IMR-90 (cell line): ENCODE results near the gene KAT14. TPM values are rescaled to one million over a fixed set of nuclear protein-coding genes. Genes with fewer than 3 reads are reported as not detected.

Experiments used
- ATAC-seq: fragments of 200-7000 bp; cut with Tn5 transposase; 2 replicates; pipeline ENCODE4 v1.9.1; 2020; ENCODE audit warnings: low read depth, mild to moderate bottlenecking, moderate library complexity
- BruUV-seq: library from RNA; stranded (reverse); fragments of 400-500 nt; replicated peaks from 2 replicates; lab custom pipeline; 2021; lab: Mats Ljungman, UMichigan
- CTCF ChIA-PET: fragments of 300-600 bp; formaldehyde crosslinking; extraction: SDS; loops from one replicate; lab custom pipeline; 2021; ENCODE audit warnings: antibody characterized with exemption; lab: Yijun Ruan, JAX
- POLR2A ChIA-PET: fragments of 300-600 bp; sonication (Branson Sonifier 250); formaldehyde crosslinking; loops from one replicate; lab custom pipeline; 2022; ENCODE audit warnings: antibody characterized with exemption; ENCODE audit not compliant: unreplicated experiment; lab: Charles Lee
- DNase-seq: peaks from one replicate; pipeline ENCODE4 v3.0.0; 2013
- H2AFZ ChIP-seq: replicated peaks from 2 replicates; pipeline ENCODE3; 2013; ENCODE audit warnings: low read length, mild to moderate bottlenecking; ENCODE audit not compliant: poor library complexity
- H2AK5ac ChIP-seq: 2 replicates; pipeline ENCODE4 v1.6.1; 2013; ENCODE audit warnings: low read depth, low read length, inconsistent platforms
- H2AK9ac ChIP-seq: replicated peaks from 2 replicates; pipeline ENCODE3; 2013; ENCODE audit warnings: mild to moderate bottlenecking, low read depth, low read length, moderate library complexity; ENCODE audit not compliant: poor library complexity
- H2BK120ac ChIP-seq: 2 replicates; pipeline ENCODE4 v1.6.1; 2013; ENCODE audit warnings: low read depth, low read length, inconsistent platforms
- H2BK15ac ChIP-seq: 3 replicates; pipeline ENCODE4 v1.6.1; 2013; ENCODE audit warnings: low read depth, low read length, inconsistent platforms
- H2BK20ac ChIP-seq: 2 replicates; pipeline ENCODE4 v1.6.1; 2013; ENCODE audit warnings: low read depth, mild to moderate bottlenecking, inconsistent platforms, low read length, moderate library complexity
- H2BK5ac ChIP-seq: 2 replicates; pipeline ENCODE4 v1.6.1; 2013; ENCODE audit warnings: mild to moderate bottlenecking, low read depth, low read length, inconsistent platforms; ENCODE audit not compliant: poor library complexity, severe bottlenecking
- H3K14ac ChIP-seq: replicated peaks from 2 replicates; pipeline ENCODE4 v1.6.1; 2013; ENCODE audit warnings: low read depth, low read length, inconsistent platforms
- H3K18ac ChIP-seq: 2 replicates; pipeline ENCODE4 v1.6.1; 2013; ENCODE audit warnings: low read depth, low read length, control low read depth
- H3K23ac ChIP-seq: 2 replicates; pipeline ENCODE4 v1.6.1; 2013; ENCODE audit warnings: low read depth, low read length, inconsistent platforms
- H3K27ac ChIP-seq: 2 replicates; pipeline ENCODE4 v1.5.1; 2013; ENCODE audit warnings: mild to moderate bottlenecking, control low read depth, low read length; ENCODE audit not compliant: insufficient read depth
- H3K27me3 ChIP-seq: 2 replicates; pipeline ENCODE4 v1.6.1; 2013; ENCODE audit warnings: low read length; ENCODE audit not compliant: control insufficient read depth, insufficient read depth
- H3K36me3 ChIP-seq: 2 replicates; pipeline ENCODE4 v1.6.1; 2013; ENCODE audit warnings: low read length, mixed read lengths; ENCODE audit not compliant: control insufficient read depth, insufficient read depth
- H3K4ac ChIP-seq: 2 replicates; pipeline ENCODE4 v1.6.1; 2013; ENCODE audit warnings: low read depth, low read length, inconsistent platforms
- H3K4me1 ChIP-seq: 2 replicates; pipeline ENCODE4 v1.6.1; 2013; ENCODE audit warnings: low read length, mixed read lengths; ENCODE audit not compliant: control insufficient read depth, insufficient read depth
- H3K4me2 ChIP-seq: 2 replicates; pipeline ENCODE4 v1.6.1; 2013; ENCODE audit warnings: low read depth, mild to moderate bottlenecking, control low read depth, low read length, moderate library complexity
- H3K4me3 ChIP-seq: 2 replicates; pipeline ENCODE4 v1.5.1; 2013; ENCODE audit warnings: low read depth, mild to moderate bottlenecking, control low read depth, low read length, moderate library complexity; ENCODE audit not compliant: insufficient read depth
- H3K56ac ChIP-seq: 2 replicates; pipeline ENCODE4 v1.6.1; 2013; ENCODE audit warnings: low read length, inconsistent platforms; ENCODE audit not compliant: insufficient read depth; ENCODE audit errors: extremely low read depth
- H3K79me1 ChIP-seq, 2 experiments: 2 replicates each; pipeline ENCODE4 v1.6.1; 2013; ENCODE audit warnings: low read length in 2 of 2, inconsistent platforms in 1 of 2, low read depth in 1 of 2
- H3K9ac ChIP-seq: 2 replicates; pipeline ENCODE4 v1.6.1; 2013; ENCODE audit warnings: low read depth, low read length, control low read depth
- H3K9me1 ChIP-seq: 2 replicates; pipeline ENCODE4 v1.6.1; 2013; ENCODE audit warnings: low read length, inconsistent platforms; ENCODE audit not compliant: insufficient read depth
- H3K9me3 ChIP-seq: 2 replicates; pipeline ENCODE4 v1.6.1; 2013; ENCODE audit warnings: low read length; ENCODE audit not compliant: control insufficient read depth, insufficient read depth
- H4K20me1 ChIP-seq: 2 replicates; pipeline ENCODE4 v1.6.1; 2013; ENCODE audit warnings: low read length, inconsistent platforms; ENCODE audit not compliant: insufficient read depth
- H4K5ac ChIP-seq: 2 replicates; pipeline ENCODE4 v1.6.1; 2013; ENCODE audit warnings: mild to moderate bottlenecking, low read depth, low read length, control low read depth
- H4K8ac ChIP-seq, 2 experiments: 2 replicates each; pipeline ENCODE4 v1.6.1; 2013; ENCODE audit warnings: low read depth in 2 of 2, low read length in 2 of 2, control low read depth in 1 of 2, inconsistent platforms in 1 of 2
- H4K91ac ChIP-seq: 2 replicates; pipeline ENCODE4 v1.6.1; 2013; ENCODE audit warnings: low read depth, low read length, inconsistent platforms; ENCODE audit not compliant: insufficient read depth
- CHD1 ChIP-seq: IDR thresholded peaks from 2 replicates; pipeline ENCODE4 v1.6.1; 2012; ENCODE audit warnings: low read depth, low read length, improper control_type of control experiment
- ELK1 ChIP-seq: fragments of 150-350 bp; IDR thresholded peaks from 2 replicates; pipeline ENCODE4 v1.6.1; 2016; ENCODE audit warnings: low read depth, mild to moderate bottlenecking, low read length, moderate library complexity, borderline replicate concordance
- FOS ChIP-seq: fragments of 150-350 bp; IDR thresholded peaks from 2 replicates; pipeline ENCODE4 v1.6.1; 2016; ENCODE audit warnings: low read depth, low read length
- MAZ ChIP-seq: IDR thresholded peaks from 2 replicates; pipeline ENCODE4 v1.6.1; 2012; ENCODE audit warnings: low read depth, mild to moderate bottlenecking, low read length, improper control_type of control experiment, moderate library complexity, borderline replicate concordance
- NFE2L2 ChIP-seq: fragments of 150-350 bp; IDR thresholded peaks from 2 replicates; pipeline ENCODE4 v1.6.1; 2016; ENCODE audit warnings: low read depth, mild to moderate bottlenecking, low read length
- RAD21 ChIP-seq: IDR thresholded peaks from 2 replicates; pipeline ENCODE4 v1.6.1; 2012; ENCODE audit warnings: low read length, improper control_type of control experiment
- RCOR1 ChIP-seq: IDR thresholded peaks from 2 replicates; pipeline ENCODE4 v1.6.1; 2012; ENCODE audit warnings: mild to moderate bottlenecking, low read length, improper control_type of control experiment; ENCODE audit not compliant: insufficient replicate concordance
- SMC3 ChIP-seq: fragments of 150-350 bp; IDR thresholded peaks from 2 replicates; pipeline ENCODE4 v1.6.1; 2016; ENCODE audit warnings: low read depth, mild to moderate bottlenecking, antibody characterized with exemption, low read length, moderate library complexity
- USF2 ChIP-seq: fragments of 150-350 bp; IDR thresholded peaks from 2 replicates; pipeline ENCODE4 v1.6.1; 2017; ENCODE audit warnings: mild to moderate bottlenecking, antibody characterized with exemption, low read length, low read depth
- WGBS, 2 experiments: methylation state at CpG; one replicate each; pipeline versions ENCODE4 v1.1.5 to v1.1.7; 2013; ENCODE audit warnings: missing lambda C conversion rate in 2 of 2; ENCODE audit not compliant: insufficient read length in 1 of 2; ENCODE audit errors: extremely low coverage in 2 of 2; 5-methylcytosine and 5-hydroxymethylcytosine counted together
- dilution Hi-C: fragments of 300-500 bp; cut with HindIII; formaldehyde crosslinking; loops from one replicate; pipeline ENCODE4 v1.14.3; 2018; ENCODE audit warnings: low sequenced_read_pairs; ENCODE audit not compliant: unreplicated experiment
- in situ Hi-C: fragments of 300-500 bp; cut with MboI; formaldehyde crosslinking; loops from 3 replicates; pipeline ENCODE4 v1.14.3; 2019; ENCODE audit warnings: low sequenced_read_pairs, inconsistent platforms, mixed read lengths
- intact Hi-C: fragments of 100-400 bp; cut with micrococcal nuclease; formaldehyde crosslinking; loops from 2 replicates; pipeline ENCODE4 v1.10.0; 2022
- polyA plus RNA-seq, 3 experiments: library from polyadenylated mRNA; depleted of rRNA; stranded (reverse); fragments of >200 nt; gene quantifications; 2 replicates each; pipeline ENCODE4 v1.2.3, GENCODE V29; 2012; ENCODE audit warnings: low replicate concordance in 1 of 3
- total RNA-seq: library from RNA; depleted of rRNA; stranded (reverse); fragments of >200 nt; gene quantifications from 2 replicates; pipeline ENCODE4 v1.2.3, GENCODE V29; 2012

The KAT14 gene
- total and polyA plus RNA-seq, 2 of the 4 experiments (the other 2 are of a cell fraction) = 6.7 to 12.4 TPM

GRCh38 chr20:18218280-18218679, 80.6 kb downstream of the KAT14 start:
- WGBS, 2 experiments = no CpG with 5 or more reads among the region's 6 CpGs
- Histone ChIP-seq H2AFZ (no peak overlapping the region), H3K27ac (no peak overlapping the region), H3K23ac (no peak overlapping the region), H3K9me3 (no peaks in the 10 kb centered on the region), H2BK15ac (no peak overlapping the region), H4K20me1 (no peaks in the 10 kb centered on the region), H3K18ac (no peak overlapping the region), H2BK20ac (no peak overlapping the region), H3K4ac (no peak overlapping the region), H3K4me1 (no peaks in the 10 kb centered on the region), H3K79me1 (no peaks in the 10 kb centered on the region), H3K9me1 (no peaks in the 10 kb centered on the region), H3K4me2 (no peak overlapping the region), H3K36me3 (no peaks in the 10 kb centered on the region), H3K4me3 (no peak overlapping the region), H2AK5ac (no peak overlapping the region), H4K91ac (no peak overlapping the region), H3K9ac (no peak overlapping the region), H2AK9ac (no peak overlapping the region), H2BK120ac (no peak overlapping the region), H2BK5ac (no peak overlapping the region), H3K27me3 (peaks cover 2% of the 10 kb centered on the region; the same call in 1 of the 2 replicates), H4K8ac (no peak overlapping the region), H4K5ac (no peak overlapping the region), H3K56ac (no peak overlapping the region), H3K14ac (no peak overlapping the region)
- no peak for ATAC-seq
- in situ Hi-C loops (no loop called here), intact Hi-C loops (no loop called here), dilution Hi-C loops (no loop called here)
- DNase-seq = no peak
- POLR2A ChIA-PET = no interaction called here
- no peak for TF ChIP-seq NFE2L2
- TF ChIP-seq MAZ = no peak
- no peak for TF ChIP-seq FOS
- TF ChIP-seq SMC3 = no peak
- TF ChIP-seq RAD21 = no peak
- TF ChIP-seq USF2 = no peak
- TF ChIP-seq CHD1 = no peak
- no peak for TF ChIP-seq ELK1
- no peak for TF ChIP-seq RCOR1
- BruUV-seq = no TSS peak
- CTCF ChIA-PET = no interaction called here
